ENCODE results near the gene DYNC1I2.

The DYNC1I2 gene

GRCh38 chr2:171788316-171788993 lies 101.2 kb downstream of the DYNC1I2 start:
- Histone ChIP-seq H3K9me2 (ENCODE audit: low read depth, low read length) (no peaks in the 10 kb centered on the region), H4K20me1 (ENCODE audit: insufficient read depth, low read length) (no peaks in the 10 kb centered on the region), H3K4me1 (ENCODE audit: insufficient read depth, low read length, severe bottlenecking) (no peaks in the 10 kb centered on the region), H3K4me2 (ENCODE audit: low read length) (no peak overlapping the region), H3K9me3 (ENCODE audit: low read length) (no peaks in the 10 kb centered on the region), H2AFZ (ENCODE audit: low read length) (no peak overlapping the region), H3K36me3 (ENCODE audit: insufficient read depth, low read length) (peaks cover 80% of the 10 kb centered on the region), H3K79me2 (ENCODE audit: insufficient read depth, low read length) (no peaks in the 10 kb centered on the region), H3K27me3 (ENCODE audit: insufficient read depth, low read length) (no peaks in the 10 kb centered on the region), H3K4me3 (ENCODE audit: low read depth, low read length, poor library complexity, severe bottlenecking) (no peak overlapping the region), H3K27ac (ENCODE audit: low read depth, low read length, poor library complexity, severe bottlenecking) (no peak overlapping the region), H3F3A (ENCODE audit: insufficient read depth, low read length) (no peaks in the 10 kb centered on the region), H3K9ac (ENCODE audit: low read length) (no peak overlapping the region)
- TF ChIP-seq CTCF (IDR thresholded peaks at IDR 0.05; ENCODE audit: low read length) (no peak), EZH2 (IDR thresholded peaks at IDR 0.05; ENCODE audit: borderline replicate concordance, low read length) (no peak)

GRCh38 chr2:171789956-171790355 lies 102.7 kb downstream of the DYNC1I2 start:
- Histone ChIP-seq H3K9me3 (ENCODE audit: low read length) (no peaks in the 10 kb centered on the region), H3K4me1 (ENCODE audit: insufficient read depth, low read length, severe bottlenecking) (no peaks in the 10 kb centered on the region), H3F3A (ENCODE audit: insufficient read depth, low read length) (no peaks in the 10 kb centered on the region), H3K9me2 (ENCODE audit: low read depth, low read length) (no peaks in the 10 kb centered on the region), H3K4me2 (ENCODE audit: low read length) (no peak overlapping the region), H4K20me1 (ENCODE audit: insufficient read depth, low read length) (no peaks in the 10 kb centered on the region), H3K79me2 (ENCODE audit: insufficient read depth, low read length) (no peaks in the 10 kb centered on the region), H3K27me3 (ENCODE audit: insufficient read depth, low read length) (no peaks in the 10 kb centered on the region), H3K36me3 (ENCODE audit: insufficient read depth, low read length) (peaks cover 68% of the 10 kb centered on the region), H3K27ac (ENCODE audit: low read depth, low read length, poor library complexity, severe bottlenecking) (no peak overlapping the region), H3K9ac (ENCODE audit: low read length) (no peak overlapping the region), H3K4me3 (ENCODE audit: low read depth, low read length, poor library complexity, severe bottlenecking) (no peak overlapping the region), H2AFZ (ENCODE audit: low read length) (no peak overlapping the region)
- TF ChIP-seq CTCF (IDR thresholded peaks at IDR 0.05; ENCODE audit: low read length) (no peak), EZH2 (IDR thresholded peaks at IDR 0.05; ENCODE audit: borderline replicate concordance, low read length) (no peak)

GRCh38 chr2:171791361-171791760 lies 104.1 kb downstream of the DYNC1I2 start:
- no peak for TF ChIP-seq CTCF (IDR thresholded peaks at IDR 0.05; ENCODE audit: low read length)
- no peak for TF ChIP-seq EZH2 (IDR thresholded peaks at IDR 0.05; ENCODE audit: borderline replicate concordance, low read length)
- no peaks in the 10 kb centered on the region for H3F3A ChIP-seq (ENCODE audit: insufficient read depth, low read length)
- H3K36me3 ChIP-seq (ENCODE audit: insufficient read depth, low read length): peaks cover 57% of the 10 kb centered on the region
- H3K27me3 ChIP-seq (ENCODE audit: insufficient read depth, low read length): no peaks in the 10 kb centered on the region
- no peaks in the 10 kb centered on the region for H3K4me1 ChIP-seq (ENCODE audit: insufficient read depth, low read length, severe bottlenecking)
- H3K4me3 ChIP-seq (ENCODE audit: low read depth, low read length, poor library complexity, severe bottlenecking): no peak overlapping the region
- H2AFZ ChIP-seq (ENCODE audit: low read length): no peak overlapping the region
- H3K9ac ChIP-seq (ENCODE audit: low read length): no peak overlapping the region
- H3K4me2 ChIP-seq (ENCODE audit: low read length): no peak overlapping the region
- H3K9me2 ChIP-seq (ENCODE audit: low read depth, low read length): no peaks in the 10 kb centered on the region
- no peaks in the 10 kb centered on the region for H3K79me2 ChIP-seq (ENCODE audit: insufficient read depth, low read length)
- H3K27ac ChIP-seq (ENCODE audit: low read depth, low read length, poor library complexity, severe bottlenecking): no peak overlapping the region
- no peaks in the 10 kb centered on the region for H4K20me1 ChIP-seq (ENCODE audit: insufficient read depth, low read length)
- no peaks in the 10 kb centered on the region for H3K9me3 ChIP-seq (ENCODE audit: low read length)

Data from OCI-LY1 (cell line).